ENCODE data around the gene MSRB3. TPM values are rescaled to one million over a fixed set of nuclear protein-coding genes. Genes with fewer than 3 reads are reported as not detected.

MSRB3 gene
- total RNA-seq, 1 experiment from 2014 or later: 1.1 TPM

GRCh38 chr12:65311260-65311659 lies 32.8 kb downstream of the MSRB3 start:
- Histone ChIP-seq H3K27me3 (ENCODE audit: insufficient read depth, low read length) (no peaks in the 10 kb centered on the region), H3K23me2 (ENCODE audit: insufficient read length, low read depth, low read length, poor library complexity, severe bottlenecking) (no peaks in the 10 kb centered on the region), H3K79me2 (ENCODE audit: insufficient read depth, low read length) (no peaks in the 10 kb centered on the region), H4K8ac (replicated peaks; ENCODE audit: insufficient read length, low read depth, low read length) (no peak overlapping the region), H4K20me1 (ENCODE audit: control insufficient read depth, insufficient read depth, insufficient read length) (no peaks in the 10 kb centered on the region), H3K9ac (ENCODE audit: extremely low read depth, insufficient read length, low read length) (no peak overlapping the region), H2AK5ac (ENCODE audit: insufficient read length, low read length) (no peak overlapping the region), H2BK15ac (ENCODE audit: low read depth, low read length) (no peak overlapping the region), H3K9me3 (ENCODE audit: control insufficient read depth, low read depth, low read length) (no peaks in the 10 kb centered on the region), H2BK5ac (ENCODE audit: insufficient read length, low read length) (no peak overlapping the region), H2BK12ac (ENCODE audit: insufficient read length, low read depth, low read length) (no peak overlapping the region), H2BK20ac (ENCODE audit: low read depth, low read length, poor library complexity, severe bottlenecking) (no peak overlapping the region), H3K23ac (ENCODE audit: insufficient read length, low read depth, low read length) (no peak overlapping the region), H3K4ac (ENCODE audit: low read depth, low read length) (no peak overlapping the region), H3K79me1 (ENCODE audit: insufficient read depth, low read depth, low read length, poor library complexity, severe bottlenecking) (no peaks in the 10 kb centered on the region), H2BK120ac (ENCODE audit: low read depth, low read length, poor library complexity, severe bottlenecking) (no peak overlapping the region), H2AFZ (ENCODE audit: low read length) (no peak overlapping the region), H3T11ph (ENCODE audit: low read length) (no peak overlapping the region), H3K4me1 (ENCODE audit: insufficient read depth, low read length) (no peaks in the 10 kb centered on the region), H4K5ac (ENCODE audit: insufficient read length, low read depth, low read length) (no peak overlapping the region), H3K4me2 (ENCODE audit: insufficient read depth, insufficient read length, low read length) (no peak overlapping the region), H3K14ac (ENCODE audit: insufficient read depth, low read length) (no peak overlapping the region), H4K91ac (ENCODE audit: insufficient read length, low read depth, low read length) (no peak overlapping the region), H3K18ac (ENCODE audit: insufficient read length, low read depth, low read length) (no peak overlapping the region), H3K56ac (ENCODE audit: insufficient read length, low read depth, low read length) (no peak overlapping the region), H3K27ac (ENCODE audit: insufficient read length, low read depth, low read length) (no peak overlapping the region)
- no peak for DNase-seq
- Mint-ChIP-seq H3K4me1 (peaks cover 2% of the 10 kb centered on the region in 2 experiments; a peak in 2 of 4 replicates), H3K9me3 (no peaks in the 10 kb centered on the region), H3K27ac (no peak overlapping the region), H3K4me3 (no peak overlapping the region), H3K27me3 (ENCODE audit: low read depth) (no peaks in the 10 kb centered on the region), H3K36me3 (ENCODE audit: insufficient read depth in 1 of 3, low read depth in 3 of 3) (no peaks in the 10 kb centered on the region)
- no CpG with 5 or more reads among the region's 1 CpG for WGBS (ENCODE audit: extremely low coverage, insufficient read length, low lambda C conversion rate)
- TF ChIP-seq, protein P1, sequence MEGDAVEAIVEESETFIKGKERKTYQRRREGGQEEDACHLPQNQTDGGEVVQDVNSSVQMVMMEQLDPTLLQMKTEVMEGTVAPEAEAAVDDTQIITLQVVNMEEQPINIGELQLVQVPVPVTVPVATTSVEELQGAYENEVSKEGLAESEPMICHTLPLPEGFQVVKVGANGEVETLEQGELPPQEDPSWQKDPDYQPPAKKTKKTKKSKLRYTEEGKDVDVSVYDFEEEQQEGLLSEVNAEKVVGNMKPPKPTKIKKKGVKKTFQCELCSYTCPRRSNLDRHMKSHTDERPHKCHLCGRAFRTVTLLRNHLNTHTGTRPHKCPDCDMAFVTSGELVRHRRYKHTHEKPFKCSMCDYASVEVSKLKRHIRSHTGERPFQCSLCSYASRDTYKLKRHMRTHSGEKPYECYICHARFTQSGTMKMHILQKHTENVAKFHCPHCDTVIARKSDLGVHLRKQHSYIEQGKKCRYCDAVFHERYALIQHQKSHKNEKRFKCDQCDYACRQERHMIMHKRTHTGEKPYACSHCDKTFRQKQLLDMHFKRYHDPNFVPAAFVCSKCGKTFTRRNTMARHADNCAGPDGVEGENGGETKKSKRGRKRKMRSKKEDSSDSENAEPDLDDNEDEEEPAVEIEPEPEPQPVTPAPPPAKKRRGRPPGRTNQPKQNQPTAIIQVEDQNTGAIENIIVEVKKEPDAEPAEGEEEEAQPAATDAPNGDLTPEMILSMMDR (conservative IDR thresholded peaks at IDR 0.05): no peak
